ENCODE data around the gene HPCAL1. TPM values are rescaled to one million over a fixed set of nuclear protein-coding genes. Genes with fewer than 3 reads are reported as not detected.

Gene HPCAL1
- total and polyA plus RNA-seq, 10 of the 15 experiments (the other 5 are each of a cell fraction or from before 2014, with no cell fraction given) = 0.40 to 12.8 (median 7.9) TPM

- TF ChIP-seq PAX5 (IDR thresholded peaks at IDR 0.05; ENCODE audit: borderline replicate concordance, low read depth, low read length) (no peak), BCLAF1 (IDR thresholded peaks at IDR 0.05) (no peak), E4F1 (IDR thresholded peaks at IDR 0.05; ENCODE audit: borderline replicate concordance, partially characterized antibody) (peak; percentile 18), KLF5 (IDR thresholded peaks at IDR 0.05; ENCODE audit: partially characterized antibody) (no peak), RELB (IDR thresholded peaks at IDR 0.05; ENCODE audit: low read depth) (0 out of 2 replicates have a peak, but pooled peaks have one; percentile 23), TBL1XR1 (IDR thresholded peaks at IDR 0.05; ENCODE audit: low read depth, low read length) (no peak), HSF1 (IDR thresholded peaks at IDR 0.05; ENCODE audit: low read depth, low read length) (no peak), RFX5 (IDR thresholded peaks at IDR 0.05; ENCODE audit: low read depth, low read length) (no peak), YY1 (IDR thresholded peaks at IDR 0.05; ENCODE audit: low read depth, low read length) (no peak), CREM (IDR thresholded peaks at IDR 0.05; ENCODE audit: low read depth) (no peak), MYC (IDR thresholded peaks at IDR 0.05; ENCODE audit: insufficient read depth, insufficient read length, insufficient replicate concordance, low read length, severe bottlenecking) (peak; percentile 16), CUX1 (IDR thresholded peaks at IDR 0.05; ENCODE audit: insufficient replicate concordance, low read depth, low read length) (no peak), HDGF (IDR thresholded peaks at IDR 0.05) (peak; percentile 98)
Observed at GRCh38 chr2:10433264-10433946, 130.7 kb downstream of the HPCAL1 start (continued).
